KOPT-K1 (cell line): ENCODE measurements around the gene ZXDA.

Source experiments
- H3K27ac ChIP-seq: fragments of 200-600 bp; sonication (generic); 2 replicates; pipeline ENCODE4 v1.5.1; 2016; ENCODE audit warnings: antibody characterized with exemption, mild to moderate bottlenecking, low read depth, low read length; ENCODE audit not compliant: poor library complexity, severe bottlenecking
- H3K36me3 ChIP-seq: fragments of 200-600 bp; sonication (generic); 2 replicates; pipeline ENCODE4 v1.5.1; 2017; ENCODE audit warnings: antibody characterized with exemption, mild to moderate bottlenecking, low read length, moderate library complexity; ENCODE audit not compliant: insufficient read depth
- H3K9me3 ChIP-seq: fragments of 200-600 bp; sonication (generic); 2 replicates; pipeline ENCODE4 v1.5.1; 2017; ENCODE audit warnings: antibody characterized with exemption, low read length, mild to moderate bottlenecking; ENCODE audit not compliant: insufficient read depth, poor library complexity, severe bottlenecking

The ZXDA gene

DNA sequence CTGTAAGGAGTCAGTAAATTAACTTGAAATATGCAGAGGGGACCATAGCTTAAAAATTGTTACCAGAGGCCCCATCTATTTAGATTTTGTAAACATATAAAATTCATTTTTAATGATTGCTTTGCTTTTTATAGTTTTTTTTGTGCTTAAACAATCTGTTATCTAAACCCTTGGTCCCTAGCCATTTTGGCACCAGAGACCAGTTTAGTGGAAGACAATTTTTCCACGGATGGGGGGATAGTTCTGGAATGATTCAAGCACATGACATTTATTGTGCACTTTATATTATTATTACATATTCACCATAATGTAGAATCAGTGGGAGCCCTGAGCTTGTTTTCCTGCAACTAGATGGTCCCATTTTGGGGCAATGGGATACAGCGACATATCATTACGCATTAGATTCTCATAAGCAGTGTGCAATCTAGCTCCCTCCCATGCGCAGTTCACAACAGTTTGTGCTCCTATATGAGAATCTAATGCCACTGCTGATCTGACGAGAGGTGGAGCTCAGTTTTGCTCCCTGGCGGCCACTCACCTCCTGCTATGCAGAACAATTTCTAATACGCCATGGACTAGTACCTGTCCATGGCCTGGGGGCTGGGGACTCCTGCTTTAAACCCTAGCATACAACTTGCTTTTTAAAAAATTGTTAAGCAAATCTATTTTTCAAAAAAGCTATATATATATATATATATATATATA lies 5.9 kb downstream of the ZXDA start:
- Histone ChIP-seq H3K36me3 (no peaks in the 10 kb centered on the region; the same call in 1 of the 2 replicates), H3K27ac (no peak overlapping the region), H3K9me3 (no peaks in the 10 kb centered on the region)

DNA sequence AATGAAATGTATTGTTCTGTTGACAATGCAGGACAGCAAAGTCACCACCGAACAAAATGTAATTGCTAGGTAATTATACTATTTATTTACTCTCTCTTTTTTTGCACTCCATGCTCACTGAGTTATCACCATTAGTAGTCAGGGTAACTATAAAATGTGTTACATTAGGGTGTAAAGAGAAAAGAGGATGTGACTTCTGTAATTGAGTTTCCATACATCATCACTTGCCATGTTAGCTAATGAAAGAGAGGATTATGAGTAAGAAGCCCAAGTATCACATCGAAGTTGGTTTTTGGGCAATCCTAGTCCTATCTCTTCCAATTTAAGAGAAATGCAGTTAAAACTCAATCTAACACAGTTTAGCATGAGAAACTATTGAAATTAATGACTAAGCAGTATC lies 7.6 kb downstream of the ZXDA start:
- no peak overlapping the region for H3K27ac ChIP-seq
- H3K9me3 ChIP-seq: no peaks in the 10 kb centered on the region
- H3K36me3 ChIP-seq: no peaks in the 10 kb centered on the region; the same call in 1 of the 2 replicates

DNA sequence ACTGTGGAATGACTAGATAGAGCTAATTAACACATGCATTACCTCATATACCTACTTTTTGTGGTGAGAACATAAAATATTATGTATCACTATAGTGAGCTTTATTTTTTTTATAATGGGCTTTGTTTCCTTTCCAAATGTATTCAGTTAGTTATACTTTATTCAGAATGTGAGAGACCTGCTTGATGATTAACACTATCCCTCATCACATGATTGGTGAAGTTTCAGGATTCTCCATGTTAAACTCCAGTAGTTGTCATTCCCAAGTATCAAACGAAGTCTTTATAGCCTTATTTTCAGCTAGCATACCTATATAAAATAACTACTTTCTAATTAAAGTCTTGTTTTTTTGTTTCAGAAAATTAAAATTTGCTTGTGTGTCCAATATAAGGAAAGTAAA lies 8.8 kb downstream of the ZXDA start:
- Histone ChIP-seq H3K27ac (no peak overlapping the region), H3K9me3 (no peaks in the 10 kb centered on the region), H3K36me3 (no peaks in the 10 kb centered on the region; the same call in 1 of the 2 replicates)

DNA sequence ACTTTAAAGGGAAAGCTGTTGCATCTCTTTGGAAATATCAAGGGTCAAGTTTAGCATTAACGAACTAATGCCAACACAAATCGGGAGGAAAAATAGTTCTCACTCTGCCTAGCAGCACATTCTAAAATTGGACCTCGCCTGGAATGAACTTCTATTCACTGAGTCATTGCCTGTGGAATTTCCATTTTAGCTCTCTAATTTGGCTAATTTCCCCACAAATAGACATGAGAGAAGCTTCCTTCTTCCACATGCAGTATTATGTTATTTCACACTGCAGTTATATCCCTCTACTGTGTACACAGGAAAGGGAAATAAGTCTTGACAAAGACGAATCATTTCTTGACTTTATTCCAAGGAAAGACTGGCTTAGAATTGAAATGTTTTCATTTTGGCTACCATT lies 9.3 kb downstream of the ZXDA start:
- Histone ChIP-seq H3K36me3 (no peaks in the 10 kb centered on the region; the same call in 1 of the 2 replicates), H3K27ac (no peak overlapping the region), H3K9me3 (no peaks in the 10 kb centered on the region)

DNA sequence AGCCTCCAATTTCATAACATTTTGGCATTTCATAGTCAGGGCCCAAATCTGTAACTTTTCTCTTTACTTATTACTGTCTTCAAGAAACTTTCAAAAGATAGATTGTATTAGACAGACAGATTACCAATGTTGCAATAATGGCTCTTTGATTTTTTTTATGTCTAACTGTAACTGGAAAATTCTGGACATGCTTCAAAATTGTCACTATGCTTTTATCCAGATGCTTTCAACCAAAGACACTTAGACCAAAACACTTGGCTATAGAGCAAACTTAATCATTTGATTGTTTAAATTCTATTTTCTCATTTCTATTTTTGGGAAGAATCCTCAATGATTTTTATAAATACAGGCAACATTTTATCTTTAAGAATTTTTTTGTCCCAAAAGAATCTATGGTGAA lies 10.4 kb downstream of the ZXDA start:
- H3K36me3 ChIP-seq: no peaks in the 10 kb centered on the region; the same call in 1 of the 2 replicates
- H3K27ac ChIP-seq: no peak overlapping the region
- no peaks in the 10 kb centered on the region for H3K9me3 ChIP-seq

DNA sequence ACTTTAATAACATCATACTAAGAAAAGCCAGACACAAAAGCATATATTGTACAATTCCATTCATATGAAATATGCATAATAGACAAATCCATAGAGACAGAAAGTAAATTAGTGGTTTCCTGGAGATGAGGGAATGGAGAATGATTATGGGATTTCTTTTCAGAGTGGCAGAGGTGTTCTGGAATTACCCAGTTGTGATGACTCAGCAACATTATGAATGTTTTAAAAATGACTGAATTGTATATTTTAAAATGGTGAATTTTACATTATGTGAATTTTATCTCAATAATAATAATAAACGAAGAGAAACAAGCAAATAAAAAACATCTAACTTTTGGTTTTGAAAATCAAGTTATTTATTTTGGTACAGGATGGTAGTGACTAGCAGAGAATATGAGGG lies 11.2 kb downstream of the ZXDA start:
- Histone ChIP-seq H3K36me3 (no peaks in the 10 kb centered on the region), H3K9me3 (no peaks in the 10 kb centered on the region), H3K27ac (no peak overlapping the region)

DNA sequence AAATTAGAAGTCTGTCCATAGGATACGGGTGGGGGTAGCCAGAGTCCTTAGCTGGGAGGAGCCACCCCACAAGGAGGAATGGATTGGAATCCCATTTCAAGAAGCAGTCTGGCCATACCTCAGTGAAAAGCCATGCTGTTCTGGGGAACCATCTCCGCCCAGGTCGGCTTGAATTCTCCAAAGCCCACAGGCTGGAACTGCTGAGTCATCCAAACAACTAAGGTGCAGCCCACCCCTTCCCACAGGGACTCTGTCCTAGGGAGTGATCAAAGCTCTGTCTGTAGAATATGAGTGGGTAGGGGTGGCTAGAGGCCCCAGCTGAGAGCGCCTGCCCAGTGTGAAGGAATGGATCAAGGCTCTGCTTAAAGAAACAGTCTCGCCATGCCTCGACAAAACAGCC lies 38.8 kb downstream of the ZXDA start:
- Histone ChIP-seq H3K9me3 (no peaks in the 10 kb centered on the region), H3K27ac (no peak overlapping the region)

More for the DNA sequence above, 38.8 kb downstream of the ZXDA start:
- H3K36me3 ChIP-seq: no peaks in the 10 kb centered on the region
